Neutrophil (primary cell): ENCODE measurements around the gene BCAS3.

Source experiments
- H3K27ac ChIP-seq: fragments of 200-600 bp; sonication (generic); 2 replicates; pipeline ENCODE4 v1.5.1; 2016; ENCODE audit warnings: mild to moderate bottlenecking, moderate library complexity
- H3K27me3 ChIP-seq: fragments of 200-600 bp; sonication (generic); 2 replicates; pipeline ENCODE4 v1.6.0; 2016; ENCODE audit warnings: mild to moderate bottlenecking
- H3K36me3 ChIP-seq: fragments of 200-600 bp; sonication (generic); 2 replicates; pipeline ENCODE4 v1.5.1; 2017
- H3K4me1 ChIP-seq, 2 experiments: fragments of 200-600 bp in 1 of 2; sonication (generic) in 1 of 2; 1 replicate in 1 of 2; 2 replicates in 1 of 2; pipeline versions ENCODE4 v1.5.1 to v1.6.1; 2013 to 2016; ENCODE audit warnings: low read depth in 1 of 2, low read length in 1 of 2, mild to moderate bottlenecking in 1 of 2, moderate library complexity in 1 of 2; ENCODE audit not compliant: control insufficient read depth in 1 of 2, insufficient read depth in 1 of 2
- H3K4me3 ChIP-seq, 2 experiments: fragments of 200-600 bp in 1 of 2; sonication (generic) in 1 of 2; 1 replicate in 1 of 2; 2 replicates in 1 of 2; pipeline ENCODE4 v1.5.1; 2013 to 2016; ENCODE audit warnings: low read depth in 1 of 2, low read length in 1 of 2, mild to moderate bottlenecking in 1 of 2, moderate library complexity in 1 of 2
- H3K9me3 ChIP-seq: fragments of 200-600 bp; sonication (generic); 2 replicates; pipeline ENCODE4 v1.5.1; 2016
- CTCF ChIP-seq: fragments of 200-600 bp; sonication (generic); IDR thresholded peaks from 2 replicates; pipeline ENCODE4 v1.5.1; 2016; ENCODE audit warnings: antibody characterized with exemption

The BCAS3 gene

GRCh38 chr17:61010661-61011170 lies 333.1 kb downstream of the BCAS3 start:
- H3K9me3 ChIP-seq: no peaks in the 10 kb centered on the region
- no peaks in the 10 kb centered on the region for H3K27me3 ChIP-seq
- TF ChIP-seq CTCF: no peak
- H3K36me3 ChIP-seq: peaks cover under 1% of the 10 kb centered on the region
- no peaks in the 10 kb centered on the region for H3K4me1 ChIP-seq
- H3K4me3 ChIP-seq: no peak overlapping the region
- H3K27ac ChIP-seq: no peak overlapping the region

GRCh38 chr17:61011251-61011650 lies 333.6 kb downstream of the BCAS3 start:
- H3K36me3 ChIP-seq: peaks cover 3% of the 10 kb centered on the region
- no peaks in the 10 kb centered on the region for H3K9me3 ChIP-seq
- H3K4me3 ChIP-seq: no peak overlapping the region
- no peak for TF ChIP-seq CTCF
- H3K27me3 ChIP-seq: no peaks in the 10 kb centered on the region
- no peak overlapping the region for H3K27ac ChIP-seq
- H3K4me1 ChIP-seq: no peaks in the 10 kb centered on the region

- TF ChIP-seq CTCF: no peak
- H3K27me3 ChIP-seq: no peaks in the 10 kb centered on the region
- H3K4me1 ChIP-seq: no peaks in the 10 kb centered on the region
- H3K4me3 ChIP-seq: no peak overlapping the region
- no peaks in the 10 kb centered on the region for H3K9me3 ChIP-seq
- no peak overlapping the region for H3K27ac ChIP-seq
- peaks cover 3% of the 10 kb centered on the region for H3K36me3 ChIP-seq
Measured at GRCh38 chr17:61015966-61016365, 338.3 kb downstream of the BCAS3 start.

GRCh38 chr17:61017317-61018006 lies 339.8 kb downstream of the BCAS3 start:
- TF ChIP-seq CTCF: no peak
- Histone ChIP-seq H3K27ac (no peak overlapping the region), H3K9me3 (no peaks in the 10 kb centered on the region), H3K27me3 (no peaks in the 10 kb centered on the region), H3K4me3 (no peak overlapping the region), H3K4me1 (no peaks in the 10 kb centered on the region), H3K36me3 (peaks cover 3% of the 10 kb centered on the region)

GRCh38 chr17:61018938-61019337 lies 341.3 kb downstream of the BCAS3 start:
- no peaks in the 10 kb centered on the region for H3K27me3 ChIP-seq
- H3K4me3 ChIP-seq: no peak overlapping the region
- TF ChIP-seq CTCF: no peak
- H3K36me3 ChIP-seq: peaks cover 3% of the 10 kb centered on the region
- H3K4me1 ChIP-seq: no peaks in the 10 kb centered on the region
- no peak overlapping the region for H3K27ac ChIP-seq
- H3K9me3 ChIP-seq: no peaks in the 10 kb centered on the region
